Measurements from ENCODE around the gene CEP41.

GRCh38 chr7:130473289-130473688, 32.5 kb upstream of the CEP41 start:
- TF ChIP-seq ARNTL (CRISPR knock-in tag; IDR thresholded peaks at IDR 0.05; ENCODE audit: borderline replicate concordance, low read depth), result no peak
- no peak for TF ChIP-seq SNAI2 (CRISPR knock-in tag; IDR thresholded peaks at IDR 0.05)
- TF ChIP-seq ZC3H10 (CRISPR knock-in tag; IDR thresholded peaks at IDR 0.05), result no peak
- TF ChIP-seq TOX (CRISPR knock-in tag; IDR thresholded peaks at IDR 0.05; ENCODE audit: borderline replicate concordance), result no peak
- TF ChIP-seq, protein P1, sequence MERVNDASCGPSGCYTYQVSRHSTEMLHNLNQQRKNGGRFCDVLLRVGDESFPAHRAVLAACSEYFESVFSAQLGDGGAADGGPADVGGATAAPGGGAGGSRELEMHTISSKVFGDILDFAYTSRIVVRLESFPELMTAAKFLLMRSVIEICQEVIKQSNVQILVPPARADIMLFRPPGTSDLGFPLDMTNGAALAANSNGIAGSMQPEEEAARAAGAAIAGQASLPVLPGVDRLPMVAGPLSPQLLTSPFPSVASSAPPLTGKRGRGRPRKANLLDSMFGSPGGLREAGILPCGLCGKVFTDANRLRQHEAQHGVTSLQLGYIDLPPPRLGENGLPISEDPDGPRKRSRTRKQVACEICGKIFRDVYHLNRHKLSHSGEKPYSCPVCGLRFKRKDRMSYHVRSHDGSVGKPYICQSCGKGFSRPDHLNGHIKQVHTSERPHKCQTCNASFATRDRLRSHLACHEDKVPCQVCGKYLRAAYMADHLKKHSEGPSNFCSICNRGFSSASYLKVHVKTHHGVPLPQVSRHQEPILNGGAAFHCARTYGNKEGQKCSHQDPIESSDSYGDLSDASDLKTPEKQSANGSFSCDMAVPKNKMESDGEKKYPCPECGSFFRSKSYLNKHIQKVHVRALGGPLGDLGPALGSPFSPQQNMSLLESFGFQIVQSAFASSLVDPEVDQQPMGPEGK (CRISPR knock-in tag; IDR thresholded peaks at IDR 0.05; ENCODE audit: borderline replicate concordance), result no peak
- TF ChIP-seq, protein P2, sequence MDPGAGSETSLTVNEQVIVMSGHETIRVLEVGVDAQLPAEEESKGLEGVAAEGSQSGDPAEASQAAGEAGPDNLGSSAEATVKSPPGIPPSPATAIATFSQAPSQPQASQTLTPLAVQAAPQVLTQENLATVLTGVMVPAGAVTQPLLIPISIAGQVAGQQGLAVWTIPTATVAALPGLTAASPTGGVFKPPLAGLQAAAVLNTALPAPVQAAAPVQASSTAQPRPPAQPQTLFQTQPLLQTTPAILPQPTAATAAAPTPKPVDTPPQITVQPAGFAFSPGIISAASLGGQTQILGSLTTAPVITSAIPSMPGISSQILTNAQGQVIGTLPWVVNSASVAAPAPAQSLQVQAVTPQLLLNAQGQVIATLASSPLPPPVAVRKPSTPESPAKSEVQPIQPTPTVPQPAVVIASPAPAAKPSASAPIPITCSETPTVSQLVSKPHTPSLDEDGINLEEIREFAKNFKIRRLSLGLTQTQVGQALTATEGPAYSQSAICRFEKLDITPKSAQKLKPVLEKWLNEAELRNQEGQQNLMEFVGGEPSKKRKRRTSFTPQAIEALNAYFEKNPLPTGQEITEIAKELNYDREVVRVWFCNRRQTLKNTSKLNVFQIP (CRISPR knock-in tag; IDR thresholded peaks at IDR 0.05; ENCODE audit: borderline replicate concordance, low read depth), result no peak
- TF ChIP-seq ZFP3 (CRISPR knock-in tag; IDR thresholded peaks at IDR 0.05), result no peak
- no peak for TF ChIP-seq ZNF565 (CRISPR knock-in tag; conservative IDR thresholded peaks at IDR 0.05; ENCODE audit: low read depth)
- TF ChIP-seq TCF4 (CRISPR knock-in tag; IDR thresholded peaks at IDR 0.05; ENCODE audit: borderline replicate concordance), result no peak
- no peak for TF ChIP-seq OSR1 (CRISPR knock-in tag; IDR thresholded peaks at IDR 0.05)
- TF ChIP-seq ZFP30 (CRISPR knock-in tag; IDR thresholded peaks at IDR 0.05), result no peak

All from SK-N-SH treated with all-trans-retinoic acid at 6 μM for 48 hours (cell line).